Islet precursor cell (in vitro differentiated cells): ENCODE results near the gene GGACT.
"Not testable (repeated sequence)": the region's sequence is repeated elsewhere in the genome, so short reads cannot be mapped to it uniquely, and the experiment has no call there.

Experiments
- DNase-seq: peaks from one replicate; pipeline ENCODE4 v3.0.0-alpha.2; 2018

GGACT gene

GRCh38 chr13:100528353-100528752 is 60.2 kb downstream of the GGACT start:
- no peak for DNase-seq

- no peak for DNase-seq
Observed at GRCh38 chr13:100527644-100528043, 60.9 kb downstream of the GGACT start.

GRCh38 chr13:100526318-100527000 is 62.1 kb downstream of the GGACT start:
- peak; percentile 44 for DNase-seq

GRCh38 chr13:100525453-100526317 is 62.9 kb downstream of the GGACT start:
- peak; percentile 56 for DNase-seq

- DNase-seq = not testable (repeated sequence)
Observed at GRCh38 chr13:100524688-100525087, 63.9 kb downstream of the GGACT start.

GRCh38 chr13:100523981-100524386 is 64.6 kb downstream of the GGACT start:
- DNase-seq = no peak

- no peak for DNase-seq
Observed at GRCh38 chr13:100523411-100523810, 65.2 kb downstream of the GGACT start.

GRCh38 chr13:100522618-100523309 is 65.8 kb downstream of the GGACT start:
- DNase-seq = no peak

GRCh38 chr13:100521851-100522617 is 66.6 kb downstream of the GGACT start:
- DNase-seq = no peak

GRCh38 chr13:100520936-100521850 is 67.4 kb downstream of the GGACT start:
- DNase-seq = no peak

- no peak for DNase-seq
Observed at GRCh38 chr13:100519626-100520025, 69.0 kb downstream of the GGACT start.

- no peak for DNase-seq
Observed at GRCh38 chr13:100518394-100519062, 70.1 kb downstream of the GGACT start.

GRCh38 chr13:100517728-100518127 is 70.9 kb downstream of the GGACT start:
- no peak for DNase-seq

GRCh38 chr13:100517135-100517534 is 71.5 kb downstream of the GGACT start:
- DNase-seq = no peak

GRCh38 chr13:100515410-100515800 is 73.2 kb downstream of the GGACT start:
- no peak for DNase-seq

- peak; percentile 85 for DNase-seq
Observed at GRCh38 chr13:100514788-100515409, 73.7 kb downstream of the GGACT start.

- no peak for DNase-seq
Observed at GRCh38 chr13:100513987-100514670, 74.5 kb downstream of the GGACT start.

GRCh38 chr13:100513171-100513570 is 75.4 kb downstream of the GGACT start:
- DNase-seq = no peak

- peak; percentile 79 for DNase-seq
Observed at GRCh38 chr13:100512422-100512821, 76.2 kb downstream of the GGACT start.

- DNase-seq = no peak
Observed at GRCh38 chr13:100511466-100511865, 77.1 kb downstream of the GGACT start.
